T-helper 2 cell treated with Interferon-gamma antibody and Interleukin-4, amounts not matched to agents 5 μg/mL and 100 μg/mL, for 36 hours (primary cell): ENCODE measurements around the gene SPINK9.
"Not testable (repeated sequence)": the region's sequence is repeated elsewhere in the genome, so short reads cannot be mapped to it uniquely, and the experiment has no call there.

Source experiments
- DNase-seq: peaks from one replicate; pipeline ENCODE4 v3.0.0; 2021; ENCODE audit warnings: low spot score
- H3K27ac Mint-ChIP-seq: one replicate; pipeline ENCODE4 v1.8.0; 2021; ENCODE audit warnings: mild to moderate bottlenecking, mixed read lengths
- H3K27me3 Mint-ChIP-seq: one replicate; pipeline ENCODE4 v1.8.0; 2021; ENCODE audit warnings: low read depth, mixed read lengths
- H3K36me3 Mint-ChIP-seq: one replicate; pipeline ENCODE4 v1.8.0; 2021; ENCODE audit warnings: low read depth, mixed read lengths
- H3K4me1 Mint-ChIP-seq: one replicate; pipeline ENCODE4 v1.8.0; 2021; ENCODE audit warnings: low read depth, mixed read lengths
- H3K4me3 Mint-ChIP-seq: one replicate; pipeline ENCODE4 v1.8.0; 2022; ENCODE audit warnings: mild to moderate bottlenecking, moderate library complexity, mixed read lengths
- H3K9me3 Mint-ChIP-seq: one replicate; pipeline ENCODE4 v1.8.0; 2021; ENCODE audit warnings: mixed read lengths

Gene SPINK9, protein sequence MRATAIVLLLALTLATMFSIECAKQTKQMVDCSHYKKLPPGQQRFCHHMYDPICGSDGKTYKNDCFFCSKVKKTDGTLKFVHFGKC

DNA sequence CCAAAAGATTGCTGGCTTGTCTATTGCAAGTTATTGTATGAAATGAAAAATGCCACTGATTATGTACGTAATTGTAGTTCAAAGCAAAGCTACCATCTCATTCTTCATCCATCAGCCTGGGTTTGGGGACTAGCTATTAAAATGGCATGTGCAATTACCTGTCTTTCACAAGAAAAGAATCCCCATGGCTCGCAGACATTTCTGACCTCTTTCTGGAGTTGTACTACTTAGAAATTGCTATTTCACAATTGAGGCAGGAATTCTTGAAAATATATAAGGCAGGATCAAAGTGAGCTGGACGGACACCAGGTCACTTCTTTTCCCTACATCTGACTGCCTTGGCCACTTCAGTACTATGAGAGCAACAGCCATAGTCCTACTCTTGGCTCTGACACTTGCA lies at the start of gene SPINK9:
TSS of gene SPINK9 (plus strand) at position 301 of the 400 bp plus-strand sequence. CDS start at position 356, 55 bp downstream.
- H3K4me1 Mint-ChIP-seq, result no peaks in the 10 kb centered on the region
- H3K9me3 Mint-ChIP-seq, result peaks cover 3% of the 10 kb centered on the region
- H3K27me3 Mint-ChIP-seq, result no peaks in the 10 kb centered on the region
- no peak for DNase-seq
- no peaks in the 10 kb centered on the region for H3K36me3 Mint-ChIP-seq
- H3K4me3 Mint-ChIP-seq, result no peak within 1 kb of the TSS
- no peak within 1 kb of the TSS for H3K27ac Mint-ChIP-seq

DNA sequence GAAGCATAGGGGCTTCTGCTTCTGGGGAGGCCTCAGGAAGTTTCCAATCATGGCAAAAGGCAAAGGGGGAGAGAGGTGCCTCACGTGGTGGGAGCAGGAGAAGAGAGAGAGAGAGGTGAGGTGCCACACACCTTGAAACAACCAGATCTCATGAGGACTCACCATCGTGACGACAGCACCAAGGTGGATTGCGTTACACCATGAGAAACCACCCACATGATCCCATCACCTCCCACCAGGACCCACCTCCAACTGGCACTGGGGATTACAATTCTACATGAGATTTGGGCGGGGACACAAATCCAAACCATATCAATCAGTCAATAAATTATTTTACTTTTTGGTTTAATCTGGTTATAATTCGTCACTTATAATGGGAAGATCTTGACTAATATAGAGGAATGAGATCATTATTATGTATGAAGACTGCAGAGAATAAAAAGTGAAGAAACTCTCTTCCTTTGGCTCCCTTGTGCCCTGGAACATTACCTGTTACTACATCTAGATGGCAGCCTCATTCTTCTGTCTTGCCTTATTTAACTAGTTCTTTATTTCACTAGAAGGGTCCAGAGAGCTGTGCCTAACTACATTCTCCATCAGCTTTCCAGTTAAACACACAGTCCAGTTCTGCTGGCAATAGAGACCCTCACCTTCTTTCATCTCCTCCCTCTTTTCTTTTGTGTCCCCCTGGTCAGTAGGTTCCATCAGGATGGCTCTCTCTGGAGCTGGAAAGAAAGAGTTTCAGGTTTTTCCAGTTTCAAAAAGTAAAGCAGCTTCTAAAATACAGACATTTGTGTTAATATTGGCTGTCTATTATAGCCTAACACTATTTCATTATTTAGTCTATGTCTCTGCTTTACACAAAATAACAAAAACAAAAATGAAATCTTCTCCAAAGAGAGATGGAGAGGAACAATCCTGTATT lies 44.8 kb upstream of the SPINK9 start:
- H3K4me1 Mint-ChIP-seq, result no peaks in the 10 kb centered on the region
- no peak overlapping the region for H3K4me3 Mint-ChIP-seq
- no peak overlapping the region for H3K27ac Mint-ChIP-seq
- H3K36me3 Mint-ChIP-seq, result no peaks in the 10 kb centered on the region
- H3K27me3 Mint-ChIP-seq, result peaks cover 3% of the 10 kb centered on the region
- H3K9me3 Mint-ChIP-seq, result no peaks in the 10 kb centered on the region
- no peak for DNase-seq

DNA sequence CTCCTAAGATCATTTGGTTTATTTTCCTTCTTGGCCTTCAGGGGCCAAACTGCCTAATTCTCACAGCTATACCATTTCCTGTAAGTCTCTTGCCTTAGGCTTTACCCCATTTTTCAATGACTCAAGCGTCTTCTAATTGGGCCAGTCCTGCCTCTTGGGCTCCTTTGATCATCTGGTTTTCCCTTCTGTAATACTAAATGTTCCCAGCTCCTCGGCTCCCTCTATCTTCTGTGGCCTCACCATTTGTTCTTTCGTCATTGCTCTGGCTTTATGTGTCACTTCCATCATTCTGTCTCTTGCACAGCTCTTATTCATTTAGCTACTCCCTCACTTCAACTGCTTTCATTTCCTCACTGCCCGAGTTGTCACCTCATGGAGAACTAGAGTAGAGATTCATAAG lies 37.6 kb upstream of the SPINK9 start:
- no peak for DNase-seq
- Mint-ChIP-seq H3K4me3 (no peak overlapping the region), H3K27me3 (no peaks in the 10 kb centered on the region), H3K4me1 (no peaks in the 10 kb centered on the region), H3K36me3 (no peaks in the 10 kb centered on the region), H3K9me3 (no peaks in the 10 kb centered on the region), H3K27ac (no peak overlapping the region)

DNA sequence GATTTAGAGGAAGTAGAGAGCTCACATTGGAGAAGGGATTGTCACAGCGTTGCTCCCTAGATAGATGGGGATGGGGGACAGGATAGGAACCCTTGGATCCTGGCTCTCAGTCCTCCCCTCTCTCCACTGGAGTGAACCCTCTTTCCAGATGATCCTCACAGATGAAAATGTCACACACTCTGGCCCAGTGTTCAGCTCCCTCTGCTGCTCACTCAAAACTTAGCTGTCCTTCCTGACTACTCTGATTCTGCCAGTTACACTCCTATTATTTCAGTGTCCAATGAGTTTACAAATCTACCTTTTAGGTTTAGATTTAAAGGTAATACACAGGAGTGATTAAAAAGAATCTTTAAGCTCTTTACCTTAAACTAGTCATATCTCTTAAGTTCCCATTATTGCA lies 28.9 kb upstream of the SPINK9 start:
- no peak for DNase-seq
- Mint-ChIP-seq H3K36me3 (no peaks in the 10 kb centered on the region), H3K9me3 (no peaks in the 10 kb centered on the region), H3K4me1 (no peaks in the 10 kb centered on the region), H3K4me3 (no peak overlapping the region), H3K27me3 (no peaks in the 10 kb centered on the region), H3K27ac (no peak overlapping the region)

DNA sequence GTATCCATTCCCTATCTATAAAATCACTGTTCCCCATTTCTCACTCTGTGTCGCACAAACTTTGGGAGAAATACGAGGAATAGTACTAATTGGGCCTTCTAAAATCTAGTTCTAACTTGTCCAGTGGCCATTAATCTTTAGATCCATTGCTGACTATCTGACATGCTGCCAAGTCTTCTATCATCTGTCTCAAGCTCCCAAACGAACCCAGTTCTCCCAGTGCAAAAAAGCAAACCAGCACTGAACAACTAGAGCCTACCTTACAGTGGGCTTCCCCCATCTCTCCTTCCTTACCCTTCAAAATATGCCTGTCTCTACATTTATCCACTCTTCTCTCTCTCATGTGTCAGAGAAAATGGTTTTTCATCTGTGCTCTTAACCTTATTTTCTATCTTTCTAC lies 26.3 kb upstream of the SPINK9 start:
- H3K27ac Mint-ChIP-seq, result no peak overlapping the region
- H3K4me3 Mint-ChIP-seq, result no peak overlapping the region
- no peaks in the 10 kb centered on the region for H3K27me3 Mint-ChIP-seq
- no peaks in the 10 kb centered on the region for H3K4me1 Mint-ChIP-seq
- H3K9me3 Mint-ChIP-seq, result no peaks in the 10 kb centered on the region
- H3K36me3 Mint-ChIP-seq, result no peaks in the 10 kb centered on the region
- no peak for DNase-seq

DNA sequence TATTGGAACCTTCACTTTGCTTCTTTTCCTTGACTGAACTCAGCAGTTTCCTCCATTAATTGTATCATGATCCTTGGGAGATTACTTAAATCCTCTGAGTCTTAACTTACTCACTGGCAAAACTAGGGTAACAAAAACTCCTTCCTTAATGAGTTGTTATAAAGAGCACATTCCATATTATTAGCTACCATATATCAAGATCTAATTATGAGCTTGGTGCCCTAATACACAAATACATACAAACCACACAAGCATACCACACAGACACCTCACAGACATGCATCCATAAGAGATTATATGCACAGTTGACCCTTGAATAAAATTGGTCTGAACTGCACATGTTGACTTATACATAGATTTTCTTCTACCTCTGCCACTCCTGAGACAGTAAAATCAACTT lies 25.6 kb upstream of the SPINK9 start:
- Mint-ChIP-seq H3K36me3 (no peaks in the 10 kb centered on the region), H3K27ac (no peak overlapping the region)

DNA sequence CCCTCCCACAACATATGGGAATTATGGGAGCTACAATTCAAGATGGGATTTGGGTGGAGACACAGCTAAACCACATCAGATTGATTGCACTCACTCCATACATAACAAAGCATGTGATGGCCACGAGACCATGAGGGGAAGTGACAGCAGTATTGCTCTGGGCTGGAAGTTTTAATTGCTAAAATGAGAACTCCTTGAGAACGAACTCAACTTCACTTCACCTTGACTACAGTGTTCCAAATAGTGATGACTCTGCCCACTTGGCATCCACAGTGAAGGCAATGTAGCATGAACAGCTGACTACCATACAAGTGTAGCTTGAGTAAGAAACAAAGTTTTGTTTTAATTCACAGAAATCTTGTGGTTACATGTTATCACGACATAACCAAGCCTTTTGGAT lies 23.9 kb upstream of the SPINK9 start:
- Mint-ChIP-seq H3K4me1 (no peaks in the 10 kb centered on the region), H3K27ac (no peak overlapping the region), H3K9me3 (no peaks in the 10 kb centered on the region), H3K27me3 (no peaks in the 10 kb centered on the region), H3K4me3 (no peak overlapping the region), H3K36me3 (no peaks in the 10 kb centered on the region)
- DNase-seq, result no peak

More for the DNA sequence above, 25.6 kb upstream of the SPINK9 start:
- no peak for DNase-seq
- H3K9me3 Mint-ChIP-seq, result no peaks in the 10 kb centered on the region
- no peaks in the 10 kb centered on the region for H3K27me3 Mint-ChIP-seq
- no peak overlapping the region for H3K4me3 Mint-ChIP-seq
- H3K4me1 Mint-ChIP-seq, result no peaks in the 10 kb centered on the region

DNA sequence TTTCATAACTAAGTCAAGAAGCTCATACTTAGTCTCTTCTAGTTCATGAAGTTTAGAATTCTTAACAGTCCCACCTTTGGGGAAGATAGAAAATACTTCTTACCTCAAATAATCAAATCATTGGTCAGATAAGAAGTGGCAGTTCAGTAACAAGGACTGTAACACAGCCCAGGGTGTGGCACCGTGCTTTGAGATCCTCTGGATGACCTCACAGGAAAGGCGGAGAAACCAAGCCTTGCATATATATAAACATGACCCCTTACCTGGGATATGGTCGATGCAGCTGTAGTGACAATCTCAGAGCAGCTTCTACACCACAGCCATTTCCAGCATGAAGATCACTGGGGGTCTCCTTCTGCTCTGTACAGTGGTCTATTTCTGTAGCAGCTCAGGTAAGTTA lies 23.2 kb upstream of the SPINK9 start, which contains the start of gene SPINK7:
TSS of gene SPINK7 (plus strand) at position 271 of the 400 bp plus-strand sequence. CDS start at position 332, 61 bp downstream.
- no peak for DNase-seq
- Mint-ChIP-seq H3K36me3 (no peaks in the 10 kb centered on the region), H3K27ac (no peak within 1 kb of the TSS), H3K4me1 (no peaks in the 10 kb centered on the region), H3K9me3 (no peaks in the 10 kb centered on the region), H3K27me3 (no peaks in the 10 kb centered on the region), H3K4me3 (no peak within 1 kb of the TSS)

DNA sequence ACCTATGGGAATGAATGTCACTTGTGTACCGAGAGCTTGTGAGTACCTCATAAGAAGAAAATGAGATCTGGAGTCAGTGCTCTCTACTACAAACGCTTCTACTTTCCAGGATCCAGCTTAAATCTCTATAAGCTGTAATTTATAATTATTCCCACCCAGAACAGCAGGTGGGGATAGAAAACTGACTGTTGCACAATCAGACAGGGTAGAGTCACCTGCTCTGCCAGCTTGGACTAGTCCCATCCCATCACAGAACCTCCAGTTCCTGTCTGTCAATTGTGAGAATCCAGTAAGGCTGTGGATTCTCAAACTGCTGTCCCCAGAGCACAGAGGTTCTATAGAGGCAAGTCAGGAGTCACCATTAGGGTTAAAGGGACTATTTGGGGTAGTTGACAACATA lies 21.2 kb upstream of the SPINK9 start:
- H3K9me3 Mint-ChIP-seq, result no peaks in the 10 kb centered on the region
- H3K4me3 Mint-ChIP-seq, result no peak overlapping the region
- no peak overlapping the region for H3K27ac Mint-ChIP-seq
- no peaks in the 10 kb centered on the region for H3K4me1 Mint-ChIP-seq
- no peak for DNase-seq
- no peaks in the 10 kb centered on the region for H3K36me3 Mint-ChIP-seq
- no peaks in the 10 kb centered on the region for H3K27me3 Mint-ChIP-seq

DNA sequence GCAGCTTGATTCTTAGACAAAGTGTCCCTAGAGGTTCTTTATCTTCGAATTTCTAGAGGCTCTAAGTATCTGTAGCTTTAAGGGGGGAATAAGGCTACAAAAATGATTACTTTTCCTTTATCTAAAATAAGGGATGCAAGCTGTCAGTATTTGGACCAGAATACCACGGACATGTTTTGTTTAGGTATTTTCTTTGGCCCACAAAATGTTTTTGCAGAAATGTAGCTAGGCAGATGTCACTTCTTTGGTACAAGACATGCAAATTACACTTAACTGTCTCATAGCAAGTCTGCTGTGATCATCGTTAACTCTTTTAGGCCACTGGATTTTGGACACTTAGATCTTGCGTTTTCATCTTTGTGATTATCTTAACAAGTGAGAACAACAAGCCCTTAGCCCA lies 20.6 kb upstream of the SPINK9 start:
- Mint-ChIP-seq H3K4me3 (no peak overlapping the region), H3K27me3 (no peaks in the 10 kb centered on the region), H3K9me3 (no peaks in the 10 kb centered on the region), H3K36me3 (no peaks in the 10 kb centered on the region), H3K4me1 (peaks cover under 1% of the 10 kb centered on the region), H3K27ac (no peak overlapping the region)
- no peak for DNase-seq

DNA sequence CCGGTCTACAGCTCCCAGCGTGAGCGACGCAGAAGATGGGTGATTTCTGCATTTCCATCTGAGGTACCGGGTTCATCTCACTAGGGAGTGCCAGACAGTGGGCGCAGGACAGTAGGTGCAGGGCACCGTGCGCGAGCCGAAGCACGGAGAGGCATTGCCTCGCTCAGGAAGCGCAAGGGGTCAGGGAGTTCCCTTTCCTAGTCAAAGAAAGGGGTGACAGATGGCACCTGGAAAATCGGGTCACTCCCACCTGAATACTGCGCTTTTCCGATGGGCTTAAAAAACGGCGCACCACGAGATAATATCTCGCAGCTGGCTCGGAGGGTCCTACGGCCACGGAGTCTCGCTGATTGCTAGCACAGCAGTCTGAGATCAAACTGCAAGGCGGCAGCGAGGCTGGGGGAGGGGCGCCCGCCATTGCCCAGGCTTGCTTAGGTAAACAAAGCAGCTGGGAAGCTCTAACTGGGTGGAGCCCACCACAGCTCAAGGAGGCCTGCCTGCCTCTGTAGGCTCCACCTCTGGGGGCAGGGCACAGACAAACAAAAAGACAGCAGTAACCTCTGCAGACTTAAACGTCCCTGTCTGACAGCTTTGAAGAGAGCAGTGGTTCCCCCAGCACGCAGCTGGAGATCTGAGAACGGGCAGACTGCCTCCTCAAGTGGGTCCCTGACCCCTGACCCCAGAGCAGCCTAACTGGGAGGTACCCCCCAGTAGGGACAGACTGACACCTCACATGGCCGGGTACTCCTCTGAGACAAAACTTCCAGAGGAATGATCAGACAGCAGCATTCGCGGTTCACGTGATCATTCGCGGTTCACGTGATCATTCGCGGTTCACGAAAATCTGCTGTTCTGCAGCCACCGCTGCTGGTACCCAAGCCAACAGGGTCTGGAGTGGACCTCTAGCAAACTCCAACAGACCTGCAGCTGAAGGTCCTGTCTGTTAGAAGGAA lies 15.1 kb upstream of the SPINK9 start:
- DNase-seq, H3K9me3 Mint-ChIP-seq, H3K36me3 Mint-ChIP-seq, H3K27me3 Mint-ChIP-seq, H3K4me1 Mint-ChIP-seq, H3K27ac Mint-ChIP-seq: not testable (repeated sequence)
- H3K4me3 Mint-ChIP-seq, result peak overlapping the region; percentile 63

DNA sequence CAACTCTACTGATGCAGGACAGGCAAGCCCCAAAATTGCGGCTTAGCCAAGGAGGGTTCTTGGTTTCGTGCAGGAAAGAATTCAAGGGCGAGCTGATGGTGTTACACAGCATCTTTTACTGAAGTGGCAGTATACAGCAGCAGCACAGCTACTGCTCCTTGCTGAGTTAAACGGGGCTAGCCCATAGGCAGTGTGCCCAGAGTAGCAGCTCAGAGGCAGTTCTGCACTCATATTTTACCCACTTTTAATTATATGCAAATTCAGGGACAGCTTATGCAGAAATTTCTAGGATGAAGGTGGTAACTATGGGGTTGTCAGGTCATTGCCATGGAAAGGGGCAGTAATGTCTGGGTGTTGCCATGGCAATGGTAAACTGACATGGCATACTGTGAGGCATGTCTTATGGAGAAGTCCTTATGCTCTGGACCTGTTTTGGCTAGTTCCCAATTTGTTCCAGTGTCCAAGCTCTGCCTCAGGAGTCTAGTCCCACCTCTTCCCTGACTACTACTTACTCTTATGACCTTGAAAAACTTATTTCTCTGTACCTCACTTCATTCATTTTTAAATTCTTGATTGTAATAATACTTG lies 2.0 kb upstream of the SPINK9 start:
- Mint-ChIP-seq H3K4me1 (no peaks in the 10 kb centered on the region), H3K4me3 (no peak overlapping the region), H3K9me3 (peaks cover 9% of the 10 kb centered on the region), H3K36me3 (no peaks in the 10 kb centered on the region), H3K27me3 (no peaks in the 10 kb centered on the region), H3K27ac (no peak overlapping the region)
- no peak for DNase-seq

DNA sequence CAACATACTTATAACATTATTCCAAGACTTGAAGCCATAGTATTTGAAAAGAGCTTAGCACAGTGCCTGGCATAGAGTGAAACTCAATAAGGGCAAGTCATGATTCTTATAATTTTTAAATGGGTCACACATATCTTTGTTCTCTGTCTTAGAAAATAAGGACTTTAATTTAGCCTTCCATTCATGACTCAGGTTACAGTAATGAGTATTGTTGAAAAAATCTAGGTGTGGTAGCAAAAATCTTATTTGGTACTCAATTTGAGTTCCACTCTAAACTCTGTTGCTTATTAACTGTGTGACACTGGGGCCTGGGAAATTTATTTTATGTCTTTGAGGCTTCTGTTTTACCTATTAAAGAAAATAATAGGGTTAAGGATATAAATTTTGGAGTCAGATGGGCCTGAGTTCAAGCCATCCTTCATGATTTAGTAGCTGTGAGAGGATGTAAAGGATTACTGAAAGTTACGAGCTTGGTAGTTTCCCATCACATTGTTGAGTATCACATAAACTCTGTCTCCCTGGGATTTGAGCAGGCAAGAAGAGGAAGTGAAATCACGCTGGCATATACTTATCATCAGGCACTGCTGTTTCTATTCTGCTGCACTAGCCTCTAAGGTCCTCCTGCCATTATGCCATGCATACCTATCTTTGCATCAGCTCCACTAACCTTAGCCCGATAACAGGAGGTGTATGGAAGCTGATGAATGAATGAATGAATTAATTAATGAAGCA lies 1.5 kb downstream of the SPINK9 start:
- Mint-ChIP-seq H3K9me3 (no peaks in the 10 kb centered on the region), H3K27ac (no peak overlapping the region), H3K4me3 (no peak overlapping the region), H3K4me1 (no peaks in the 10 kb centered on the region), H3K27me3 (no peaks in the 10 kb centered on the region), H3K36me3 (no peaks in the 10 kb centered on the region)
- DNase-seq, result no peak
